ENCODE data around the gene P2RX6. TPM values are rescaled to one million over a fixed set of nuclear protein-coding genes. Genes with fewer than 3 reads are reported as not detected.
A peak's percentile ranks its signal among the peaks of the same experiment; 100 is the strongest.

Gene P2RX6
- total and polyA plus RNA-seq, 9 of the 15 experiments (the other 6 are each of a cell fraction or from before 2014, with no cell fraction given), result 0.01 to 3.9 (median 1.5) TPM; not detected in 1

DNA sequence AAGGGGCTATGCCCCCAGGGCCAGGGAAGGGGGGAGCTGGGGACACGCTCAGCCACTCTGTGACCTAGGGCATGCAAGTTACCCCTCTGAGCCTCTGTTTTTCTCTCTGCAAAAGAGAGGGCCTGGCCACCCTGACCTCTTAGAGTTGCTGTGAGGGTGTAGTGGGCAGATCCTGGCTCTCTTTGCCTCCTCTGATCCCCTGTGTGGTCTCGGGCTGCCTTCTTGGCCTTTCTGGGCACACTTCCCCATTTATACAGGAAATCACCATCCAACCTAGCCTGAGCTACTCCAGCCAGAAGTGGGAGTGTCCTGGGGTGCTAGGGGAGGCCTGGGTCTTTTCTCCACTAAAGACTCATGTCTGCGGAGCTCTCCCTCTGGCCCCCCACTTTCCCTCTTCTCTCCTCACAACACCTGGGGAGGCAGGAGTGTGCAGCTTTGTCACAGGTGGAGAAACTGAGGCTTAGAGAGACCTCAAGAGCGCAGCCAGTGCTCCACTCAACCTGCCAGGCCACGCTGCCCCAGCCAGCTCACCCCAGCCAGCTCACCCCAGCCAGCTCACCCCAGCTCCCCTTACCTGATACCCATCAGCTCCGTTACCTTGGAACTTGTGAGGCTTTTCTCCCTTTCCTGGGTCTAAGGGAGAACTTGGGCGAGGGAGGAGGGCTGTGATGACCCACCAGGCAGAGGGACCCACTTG is 46.5 kb upstream of the P2RX6 start (continued):
- TF ChIP-seq, protein P1, sequence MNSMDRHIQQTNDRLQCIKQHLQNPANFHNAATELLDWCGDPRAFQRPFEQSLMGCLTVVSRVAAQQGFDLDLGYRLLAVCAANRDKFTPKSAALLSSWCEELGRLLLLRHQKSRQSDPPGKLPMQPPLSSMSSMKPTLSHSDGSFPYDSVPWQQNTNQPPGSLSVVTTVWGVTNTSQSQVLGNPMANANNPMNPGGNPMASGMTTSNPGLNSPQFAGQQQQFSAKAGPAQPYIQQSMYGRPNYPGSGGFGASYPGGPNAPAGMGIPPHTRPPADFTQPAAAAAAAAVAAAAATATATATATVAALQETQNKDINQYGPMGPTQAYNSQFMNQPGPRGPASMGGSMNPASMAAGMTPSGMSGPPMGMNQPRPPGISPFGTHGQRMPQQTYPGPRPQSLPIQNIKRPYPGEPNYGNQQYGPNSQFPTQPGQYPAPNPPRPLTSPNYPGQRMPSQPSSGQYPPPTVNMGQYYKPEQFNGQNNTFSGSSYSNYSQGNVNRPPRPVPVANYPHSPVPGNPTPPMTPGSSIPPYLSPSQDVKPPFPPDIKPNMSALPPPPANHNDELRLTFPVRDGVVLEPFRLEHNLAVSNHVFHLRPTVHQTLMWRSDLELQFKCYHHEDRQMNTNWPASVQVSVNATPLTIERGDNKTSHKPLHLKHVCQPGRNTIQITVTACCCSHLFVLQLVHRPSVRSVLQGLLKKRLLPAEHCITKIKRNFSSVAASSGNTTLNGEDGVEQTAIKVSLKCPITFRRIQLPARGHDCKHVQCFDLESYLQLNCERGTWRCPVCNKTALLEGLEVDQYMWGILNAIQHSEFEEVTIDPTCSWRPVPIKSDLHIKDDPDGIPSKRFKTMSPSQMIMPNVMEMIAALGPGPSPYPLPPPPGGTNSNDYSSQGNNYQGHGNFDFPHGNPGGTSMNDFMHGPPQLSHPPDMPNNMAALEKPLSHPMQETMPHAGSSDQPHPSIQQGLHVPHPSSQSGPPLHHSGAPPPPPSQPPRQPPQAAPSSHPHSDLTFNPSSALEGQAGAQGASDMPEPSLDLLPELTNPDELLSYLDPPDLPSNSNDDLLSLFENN (IDR thresholded peaks at IDR 0.05; ENCODE audit: low read depth in 2 of 2, low read length in 2 of 2), result no peak
- TF ChIP-seq RNF2 (IDR thresholded peaks at IDR 0.05) (no peak), E2F3 (CRISPR knock-in tag; IDR thresholded peaks at IDR 0.05) (0 out of 2 replicates have a peak, but pooled peaks have one; percentile 33), BRF1 (IDR thresholded peaks at IDR 0.05; ENCODE audit: borderline replicate concordance, extremely low read depth, insufficient read length) (no peak), KLF1 (tag; IDR thresholded peaks at IDR 0.05) (no peak), POU5F1 (IDR thresholded peaks at IDR 0.05; ENCODE audit: borderline replicate concordance, low read depth, low read length, partially characterized antibody) (no peak), THRAP3 (IDR thresholded peaks at IDR 0.05; ENCODE audit: borderline replicate concordance) (no peak), MTA2 (IDR thresholded peaks at IDR 0.05; ENCODE audit: low read depth) (no peak), SMAD1 (IDR thresholded peaks at IDR 0.05; ENCODE audit: low read depth, low read length, partially characterized antibody) (no peak), NFE2 (IDR thresholded peaks at IDR 0.05; ENCODE audit: low read depth) (no peak)
- TF ChIP-seq, protein P2, sequence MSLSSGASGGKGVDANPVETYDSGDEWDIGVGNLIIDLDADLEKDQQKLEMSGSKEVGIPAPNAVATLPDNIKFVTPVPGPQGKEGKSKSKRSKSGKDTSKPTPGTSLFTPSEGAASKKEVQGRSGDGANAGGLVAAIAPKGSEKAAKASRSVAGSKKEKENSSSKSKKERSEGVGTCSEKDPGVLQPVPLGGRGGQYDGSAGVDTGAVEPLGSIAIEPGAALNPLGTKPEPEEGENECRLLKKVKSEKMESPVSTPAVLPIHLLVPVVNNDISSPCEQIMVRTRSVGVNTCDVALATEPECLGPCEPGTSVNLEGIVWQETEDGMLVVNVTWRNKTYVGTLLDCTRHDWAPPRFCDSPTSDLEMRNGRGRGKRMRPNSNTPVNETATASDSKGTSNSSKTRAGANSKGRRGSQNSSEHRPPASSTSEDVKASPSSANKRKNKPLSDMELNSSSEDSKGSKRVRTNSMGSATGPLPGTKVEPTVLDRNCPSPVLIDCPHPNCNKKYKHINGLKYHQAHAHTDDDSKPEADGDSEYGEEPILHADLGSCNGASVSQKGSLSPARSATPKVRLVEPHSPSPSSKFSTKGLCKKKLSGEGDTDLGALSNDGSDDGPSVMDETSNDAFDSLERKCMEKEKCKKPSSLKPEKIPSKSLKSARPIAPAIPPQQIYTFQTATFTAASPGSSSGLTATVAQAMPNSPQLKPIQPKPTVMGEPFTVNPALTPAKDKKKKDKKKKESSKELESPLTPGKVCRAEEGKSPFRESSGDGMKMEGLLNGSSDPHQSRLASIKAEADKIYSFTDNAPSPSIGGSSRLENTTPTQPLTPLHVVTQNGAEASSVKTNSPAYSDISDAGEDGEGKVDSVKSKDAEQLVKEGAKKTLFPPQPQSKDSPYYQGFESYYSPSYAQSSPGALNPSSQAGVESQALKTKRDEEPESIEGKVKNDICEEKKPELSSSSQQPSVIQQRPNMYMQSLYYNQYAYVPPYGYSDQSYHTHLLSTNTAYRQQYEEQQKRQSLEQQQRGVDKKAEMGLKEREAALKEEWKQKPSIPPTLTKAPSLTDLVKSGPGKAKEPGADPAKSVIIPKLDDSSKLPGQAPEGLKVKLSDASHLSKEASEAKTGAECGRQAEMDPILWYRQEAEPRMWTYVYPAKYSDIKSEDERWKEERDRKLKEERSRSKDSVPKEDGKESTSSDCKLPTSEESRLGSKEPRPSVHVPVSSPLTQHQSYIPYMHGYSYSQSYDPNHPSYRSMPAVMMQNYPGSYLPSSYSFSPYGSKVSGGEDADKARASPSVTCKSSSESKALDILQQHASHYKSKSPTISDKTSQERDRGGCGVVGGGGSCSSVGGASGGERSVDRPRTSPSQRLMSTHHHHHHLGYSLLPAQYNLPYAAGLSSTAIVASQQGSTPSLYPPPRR (CRISPR knock-in tag; IDR thresholded peaks at IDR 0.05; ENCODE audit: borderline replicate concordance), result no peak
- TF ChIP-seq, protein P3, sequence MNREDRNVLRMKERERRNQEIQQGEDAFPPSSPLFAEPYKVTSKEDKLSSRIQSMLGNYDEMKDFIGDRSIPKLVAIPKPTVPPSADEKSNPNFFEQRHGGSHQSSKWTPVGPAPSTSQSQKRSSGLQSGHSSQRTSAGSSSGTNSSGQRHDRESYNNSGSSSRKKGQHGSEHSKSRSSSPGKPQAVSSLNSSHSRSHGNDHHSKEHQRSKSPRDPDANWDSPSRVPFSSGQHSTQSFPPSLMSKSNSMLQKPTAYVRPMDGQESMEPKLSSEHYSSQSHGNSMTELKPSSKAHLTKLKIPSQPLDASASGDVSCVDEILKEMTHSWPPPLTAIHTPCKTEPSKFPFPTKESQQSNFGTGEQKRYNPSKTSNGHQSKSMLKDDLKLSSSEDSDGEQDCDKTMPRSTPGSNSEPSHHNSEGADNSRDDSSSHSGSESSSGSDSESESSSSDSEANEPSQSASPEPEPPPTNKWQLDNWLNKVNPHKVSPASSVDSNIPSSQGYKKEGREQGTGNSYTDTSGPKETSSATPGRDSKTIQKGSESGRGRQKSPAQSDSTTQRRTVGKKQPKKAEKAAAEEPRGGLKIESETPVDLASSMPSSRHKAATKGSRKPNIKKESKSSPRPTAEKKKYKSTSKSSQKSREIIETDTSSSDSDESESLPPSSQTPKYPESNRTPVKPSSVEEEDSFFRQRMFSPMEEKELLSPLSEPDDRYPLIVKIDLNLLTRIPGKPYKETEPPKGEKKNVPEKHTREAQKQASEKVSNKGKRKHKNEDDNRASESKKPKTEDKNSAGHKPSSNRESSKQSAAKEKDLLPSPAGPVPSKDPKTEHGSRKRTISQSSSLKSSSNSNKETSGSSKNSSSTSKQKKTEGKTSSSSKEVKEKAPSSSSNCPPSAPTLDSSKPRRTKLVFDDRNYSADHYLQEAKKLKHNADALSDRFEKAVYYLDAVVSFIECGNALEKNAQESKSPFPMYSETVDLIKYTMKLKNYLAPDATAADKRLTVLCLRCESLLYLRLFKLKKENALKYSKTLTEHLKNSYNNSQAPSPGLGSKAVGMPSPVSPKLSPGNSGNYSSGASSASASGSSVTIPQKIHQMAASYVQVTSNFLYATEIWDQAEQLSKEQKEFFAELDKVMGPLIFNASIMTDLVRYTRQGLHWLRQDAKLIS (CRISPR knock-in tag; IDR thresholded peaks at IDR 0.05), result 0 out of 2 replicates have a peak, but pooled peaks have one; percentile 36
- TF ChIP-seq, protein P4, sequence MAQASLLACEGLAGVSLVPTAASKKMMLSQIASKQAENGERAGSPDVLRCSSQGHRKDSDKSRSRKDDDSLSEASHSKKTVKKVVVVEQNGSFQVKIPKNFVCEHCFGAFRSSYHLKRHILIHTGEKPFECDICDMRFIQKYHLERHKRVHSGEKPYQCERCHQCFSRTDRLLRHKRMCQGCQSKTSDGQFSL (CRISPR knock-in tag; IDR thresholded peaks at IDR 0.05), result 0 out of 2 replicates have a peak, but pooled peaks have one; percentile 39
- TF ChIP-seq, protein P4 (tag; IDR thresholded peaks at IDR 0.05), result no peak

Data from K562 (cell line).